GM19193 (cell line): Measurements from ENCODE around the gene MTMR3.

Experiments
- POLR2A ChIP-seq: IDR thresholded peaks from 4 replicates; pipeline ENCODE4 v1.6.1; 2011; ENCODE audit not compliant: insufficient read depth, insufficient read length; ENCODE audit errors: extremely low read depth

The MTMR3 gene

GRCh38 chr22:29892315-29893156 lies 9.6 kb downstream of the MTMR3 start:
- TF ChIP-seq POLR2A = no peak

- TF ChIP-seq POLR2A = no peak
Observed at GRCh38 chr22:29901354-29901753, 18.4 kb downstream of the MTMR3 start.

- no peak for TF ChIP-seq POLR2A
Observed at GRCh38 chr22:29903371-29903770, 20.4 kb downstream of the MTMR3 start.

- TF ChIP-seq POLR2A = no peak
Observed at GRCh38 chr22:29904020-29904419, 21.0 kb downstream of the MTMR3 start.

- no peak for TF ChIP-seq POLR2A
Observed at GRCh38 chr22:29907753-29908515, 25.0 kb downstream of the MTMR3 start.

- TF ChIP-seq POLR2A = no peak
Observed at GRCh38 chr22:29912141-29912540, 29.2 kb downstream of the MTMR3 start.

- no peak for TF ChIP-seq POLR2A
Observed at GRCh38 chr22:29912605-29913398, 29.8 kb downstream of the MTMR3 start.

- TF ChIP-seq POLR2A = no peak
Observed at GRCh38 chr22:29914165-29914564, 31.2 kb downstream of the MTMR3 start.

GRCh38 chr22:29914991-29915533 lies 32.1 kb downstream of the MTMR3 start:
- TF ChIP-seq POLR2A = no peak

- no peak for TF ChIP-seq POLR2A
Observed at GRCh38 chr22:29916007-29916544, 33.1 kb downstream of the MTMR3 start.

GRCh38 chr22:29917052-29917902 lies 34.3 kb downstream of the MTMR3 start:
- TF ChIP-seq POLR2A = no peak

- no peak for TF ChIP-seq POLR2A
Observed at GRCh38 chr22:29925402-29925801, 42.4 kb downstream of the MTMR3 start.

GRCh38 chr22:29926057-29926456 lies 43.1 kb downstream of the MTMR3 start:
- no peak for TF ChIP-seq POLR2A

- no peak for TF ChIP-seq POLR2A
Observed at GRCh38 chr22:29932136-29932535, 49.2 kb downstream of the MTMR3 start.
